Measurements from ENCODE around the gene ERLEC1.

The ERLEC1 gene

GRCh38 chr2:53818854-53819435, 32.1 kb downstream of the ERLEC1 start:
- no peaks in the 10 kb centered on the region for H3K9me3 ChIP-seq (ENCODE audit: insufficient read depth, low read depth, low read length)
- H3F3A ChIP-seq (ENCODE audit: low read depth) = no peaks in the 10 kb centered on the region
- H3K4me1 ChIP-seq (ENCODE audit: insufficient read depth, low read length, poor library complexity, severe bottlenecking) = no peaks in the 10 kb centered on the region
- H3K36me3 ChIP-seq (ENCODE audit: insufficient read depth, low read length) = peaks cover 43% of the 10 kb centered on the region; the same call in 1 of the 2 replicates
- H2AFZ ChIP-seq (ENCODE audit: low read length) = no peak overlapping the region
- H3K9ac ChIP-seq (ENCODE audit: low read depth, low read length, poor library complexity, severe bottlenecking) = no peak overlapping the region
- no peaks in the 10 kb centered on the region for H3K27me3 ChIP-seq (ENCODE audit: insufficient read depth, low read length, poor library complexity, severe bottlenecking)
- no peaks in the 10 kb centered on the region for H4K20me1 ChIP-seq (ENCODE audit: insufficient read depth, low read length, poor library complexity, severe bottlenecking)
- no peak for TF ChIP-seq EZH2phosphoT487 (IDR thresholded peaks at IDR 0.05; ENCODE audit: borderline replicate concordance)
- TF ChIP-seq CTCF (conservative IDR thresholded peaks at IDR 0.05; ENCODE audit: low read length) = no peak
- no peaks in the 10 kb centered on the region for H3K79me2 ChIP-seq (ENCODE audit: insufficient read depth, low read length)
- no peak overlapping the region for H3K4me3 ChIP-seq (ENCODE audit: low read length, poor library complexity, severe bottlenecking)
- H3K9me2 ChIP-seq (replicated peaks; ENCODE audit: low read depth, low read length) = no peaks in the 10 kb centered on the region
- H3K4me2 ChIP-seq (ENCODE audit: low read depth, low read length, poor library complexity, severe bottlenecking) = no peak overlapping the region

- Histone ChIP-seq H3K9me3 (ENCODE audit: insufficient read depth, low read depth, low read length) (no peaks in the 10 kb centered on the region), H3K27me3 (ENCODE audit: insufficient read depth, low read length, poor library complexity, severe bottlenecking) (no peaks in the 10 kb centered on the region), H2AFZ (ENCODE audit: low read length) (no peak overlapping the region), H3K36me3 (ENCODE audit: insufficient read depth, low read length) (peaks cover 43% of the 10 kb centered on the region; the same call in 1 of the 2 replicates), H4K20me1 (ENCODE audit: insufficient read depth, low read length, poor library complexity, severe bottlenecking) (no peaks in the 10 kb centered on the region), H3F3A (ENCODE audit: low read depth) (no peaks in the 10 kb centered on the region), H3K4me2 (ENCODE audit: low read depth, low read length, poor library complexity, severe bottlenecking) (no peak overlapping the region), H3K9ac (ENCODE audit: low read depth, low read length, poor library complexity, severe bottlenecking) (no peak overlapping the region), H3K4me3 (ENCODE audit: low read length, poor library complexity, severe bottlenecking) (no peak overlapping the region), H3K4me1 (ENCODE audit: insufficient read depth, low read length, poor library complexity, severe bottlenecking) (no peaks in the 10 kb centered on the region), H3K9me2 (replicated peaks; ENCODE audit: low read depth, low read length) (no peaks in the 10 kb centered on the region), H3K79me2 (ENCODE audit: insufficient read depth, low read length) (no peaks in the 10 kb centered on the region)
- TF ChIP-seq CTCF (conservative IDR thresholded peaks at IDR 0.05; ENCODE audit: low read length) (no peak), EZH2phosphoT487 (IDR thresholded peaks at IDR 0.05; ENCODE audit: borderline replicate concordance) (no peak)
Measured at GRCh38 chr2:53819634-53820033, 32.8 kb downstream of the ERLEC1 start.

- TF ChIP-seq EZH2phosphoT487 (IDR thresholded peaks at IDR 0.05; ENCODE audit: borderline replicate concordance) = no peak
- H3K9ac ChIP-seq (ENCODE audit: low read depth, low read length, poor library complexity, severe bottlenecking) = no peak overlapping the region
- no peaks in the 10 kb centered on the region for H3K79me2 ChIP-seq (ENCODE audit: insufficient read depth, low read length)
- no peak overlapping the region for H3K4me3 ChIP-seq (ENCODE audit: low read length, poor library complexity, severe bottlenecking)
- H2AFZ ChIP-seq (ENCODE audit: low read length) = no peak overlapping the region
- no peaks in the 10 kb centered on the region for H3K27me3 ChIP-seq (ENCODE audit: insufficient read depth, low read length, poor library complexity, severe bottlenecking)
- no peak overlapping the region for H3K4me2 ChIP-seq (ENCODE audit: low read depth, low read length, poor library complexity, severe bottlenecking)
- no peaks in the 10 kb centered on the region for H3K9me2 ChIP-seq (replicated peaks; ENCODE audit: low read depth, low read length)
- H3F3A ChIP-seq (ENCODE audit: low read depth) = no peaks in the 10 kb centered on the region
- H3K36me3 ChIP-seq (ENCODE audit: insufficient read depth, low read length) = peaks cover 43% of the 10 kb centered on the region; the same call in 1 of the 2 replicates
- H3K9me3 ChIP-seq (ENCODE audit: insufficient read depth, low read depth, low read length) = no peaks in the 10 kb centered on the region
- H4K20me1 ChIP-seq (ENCODE audit: insufficient read depth, low read length, poor library complexity, severe bottlenecking) = no peaks in the 10 kb centered on the region
- H3K4me1 ChIP-seq (ENCODE audit: insufficient read depth, low read length, poor library complexity, severe bottlenecking) = no peaks in the 10 kb centered on the region
Measured at GRCh38 chr2:53820048-53820447, 33.2 kb downstream of the ERLEC1 start.

GRCh38 chr2:53820711-53821110, 33.9 kb downstream of the ERLEC1 start:
- Histone ChIP-seq H3K79me2 (ENCODE audit: insufficient read depth, low read length) (no peaks in the 10 kb centered on the region), H3K36me3 (ENCODE audit: insufficient read depth, low read length) (peaks cover 36% of the 10 kb centered on the region; the same call in 1 of the 2 replicates), H3K9ac (ENCODE audit: low read depth, low read length, poor library complexity, severe bottlenecking) (no peak overlapping the region), H4K20me1 (ENCODE audit: insufficient read depth, low read length, poor library complexity, severe bottlenecking) (no peaks in the 10 kb centered on the region), H3K4me3 (ENCODE audit: low read length, poor library complexity, severe bottlenecking) (no peak overlapping the region), H3K4me1 (ENCODE audit: insufficient read depth, low read length, poor library complexity, severe bottlenecking) (no peaks in the 10 kb centered on the region), H3K4me2 (ENCODE audit: low read depth, low read length, poor library complexity, severe bottlenecking) (no peak overlapping the region), H3K27me3 (ENCODE audit: insufficient read depth, low read length, poor library complexity, severe bottlenecking) (no peaks in the 10 kb centered on the region), H3K9me2 (replicated peaks; ENCODE audit: low read depth, low read length) (no peaks in the 10 kb centered on the region), H2AFZ (ENCODE audit: low read length) (no peak overlapping the region), H3K9me3 (ENCODE audit: insufficient read depth, low read depth, low read length) (no peaks in the 10 kb centered on the region), H3F3A (ENCODE audit: low read depth) (no peaks in the 10 kb centered on the region)
- TF ChIP-seq CTCF (conservative IDR thresholded peaks at IDR 0.05; ENCODE audit: low read length) (no peak), EZH2phosphoT487 (IDR thresholded peaks at IDR 0.05; ENCODE audit: borderline replicate concordance) (no peak)

Data from Loucy (cell line).